GM23338 (cell line): Measurements from ENCODE around the gene MARCHF2.

Experiments
- CREB1 ChIP-seq: fragments of 250-450 bp; sonication (Bioruptor Pico); IDR thresholded peaks from 2 replicates; pipeline ENCODE4 v1.5.0; 2020; ENCODE audit warnings: low read depth, mild to moderate bottlenecking, moderate library complexity
- EZH2phosphoT487 ChIP-seq: fragments of 200-600 bp; sonication (generic); IDR thresholded peaks from one replicate; pipeline ENCODE4 v1.8.1; 2018; ENCODE audit warnings: antibody characterized with exemption; ENCODE audit not compliant: unreplicated experiment
- JUNB ChIP-seq: IDR thresholded peaks from one replicate; pipeline ENCODE4 v1.6.1; 2016; ENCODE audit warnings: antibody characterized with exemption; ENCODE audit not compliant: unreplicated experiment
- ZNF331 ChIP-seq: fragments of 250-450 bp; sonication (Bioruptor Pico); IDR thresholded peaks from 2 replicates; pipeline ENCODE4 v1.5.0; 2020; ENCODE audit warnings: low read depth, mild to moderate bottlenecking, moderate library complexity
- TF ChIP-seq, protein P1 (sequence below), 2 experiments: fragments of 200-600 bp in 1 of 2; sonication (generic) in 1 of 2; conservative IDR thresholded peaks; 2 replicates each; pipeline versions ENCODE4 v1.5.1 to v1.6.1; 2016 to 2017; ENCODE audit warnings: antibody characterized with exemption in 2 of 2, low read depth in 2 of 2, mild to moderate bottlenecking in 2 of 2, moderate library complexity in 1 of 2
- TF ChIP-seq, protein P2 (sequence below): IDR thresholded peaks from one replicate; pipeline ENCODE4 v1.6.1; 2018; ENCODE audit warnings: antibody characterized with exemption; ENCODE audit not compliant: unreplicated experiment
- TF ChIP-seq, protein P3 (sequence below): IDR thresholded peaks from 2 replicates; pipeline ENCODE4 v1.6.1; 2016; ENCODE audit warnings: antibody characterized with exemption

DNA sequence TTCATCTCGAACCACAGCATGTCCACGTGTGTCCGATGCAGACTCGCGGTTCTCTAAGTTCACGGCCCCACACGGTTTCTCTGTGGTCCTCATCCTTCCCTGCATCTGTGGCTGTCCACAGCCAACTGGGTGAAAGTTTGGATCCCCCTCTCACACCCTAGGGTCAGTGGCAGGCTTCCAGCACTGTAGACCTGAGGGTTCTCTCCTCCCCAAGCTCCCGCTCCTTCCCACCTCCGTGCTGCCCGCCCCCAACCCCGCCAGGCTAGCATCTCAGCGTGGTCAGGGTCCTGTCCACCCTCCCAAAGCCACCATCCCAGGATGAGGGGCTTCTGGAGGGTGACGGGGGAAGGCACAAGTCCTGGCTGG is 46.2 kb upstream of the MARCHF2 start:
- TF ChIP-seq, protein P1, sequence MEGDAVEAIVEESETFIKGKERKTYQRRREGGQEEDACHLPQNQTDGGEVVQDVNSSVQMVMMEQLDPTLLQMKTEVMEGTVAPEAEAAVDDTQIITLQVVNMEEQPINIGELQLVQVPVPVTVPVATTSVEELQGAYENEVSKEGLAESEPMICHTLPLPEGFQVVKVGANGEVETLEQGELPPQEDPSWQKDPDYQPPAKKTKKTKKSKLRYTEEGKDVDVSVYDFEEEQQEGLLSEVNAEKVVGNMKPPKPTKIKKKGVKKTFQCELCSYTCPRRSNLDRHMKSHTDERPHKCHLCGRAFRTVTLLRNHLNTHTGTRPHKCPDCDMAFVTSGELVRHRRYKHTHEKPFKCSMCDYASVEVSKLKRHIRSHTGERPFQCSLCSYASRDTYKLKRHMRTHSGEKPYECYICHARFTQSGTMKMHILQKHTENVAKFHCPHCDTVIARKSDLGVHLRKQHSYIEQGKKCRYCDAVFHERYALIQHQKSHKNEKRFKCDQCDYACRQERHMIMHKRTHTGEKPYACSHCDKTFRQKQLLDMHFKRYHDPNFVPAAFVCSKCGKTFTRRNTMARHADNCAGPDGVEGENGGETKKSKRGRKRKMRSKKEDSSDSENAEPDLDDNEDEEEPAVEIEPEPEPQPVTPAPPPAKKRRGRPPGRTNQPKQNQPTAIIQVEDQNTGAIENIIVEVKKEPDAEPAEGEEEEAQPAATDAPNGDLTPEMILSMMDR (conservative IDR thresholded peaks at IDR 0.05; ENCODE audit: low read depth in 2 of 2) = no peak
- TF ChIP-seq ZNF331 = no peak
- TF ChIP-seq, protein P2, sequence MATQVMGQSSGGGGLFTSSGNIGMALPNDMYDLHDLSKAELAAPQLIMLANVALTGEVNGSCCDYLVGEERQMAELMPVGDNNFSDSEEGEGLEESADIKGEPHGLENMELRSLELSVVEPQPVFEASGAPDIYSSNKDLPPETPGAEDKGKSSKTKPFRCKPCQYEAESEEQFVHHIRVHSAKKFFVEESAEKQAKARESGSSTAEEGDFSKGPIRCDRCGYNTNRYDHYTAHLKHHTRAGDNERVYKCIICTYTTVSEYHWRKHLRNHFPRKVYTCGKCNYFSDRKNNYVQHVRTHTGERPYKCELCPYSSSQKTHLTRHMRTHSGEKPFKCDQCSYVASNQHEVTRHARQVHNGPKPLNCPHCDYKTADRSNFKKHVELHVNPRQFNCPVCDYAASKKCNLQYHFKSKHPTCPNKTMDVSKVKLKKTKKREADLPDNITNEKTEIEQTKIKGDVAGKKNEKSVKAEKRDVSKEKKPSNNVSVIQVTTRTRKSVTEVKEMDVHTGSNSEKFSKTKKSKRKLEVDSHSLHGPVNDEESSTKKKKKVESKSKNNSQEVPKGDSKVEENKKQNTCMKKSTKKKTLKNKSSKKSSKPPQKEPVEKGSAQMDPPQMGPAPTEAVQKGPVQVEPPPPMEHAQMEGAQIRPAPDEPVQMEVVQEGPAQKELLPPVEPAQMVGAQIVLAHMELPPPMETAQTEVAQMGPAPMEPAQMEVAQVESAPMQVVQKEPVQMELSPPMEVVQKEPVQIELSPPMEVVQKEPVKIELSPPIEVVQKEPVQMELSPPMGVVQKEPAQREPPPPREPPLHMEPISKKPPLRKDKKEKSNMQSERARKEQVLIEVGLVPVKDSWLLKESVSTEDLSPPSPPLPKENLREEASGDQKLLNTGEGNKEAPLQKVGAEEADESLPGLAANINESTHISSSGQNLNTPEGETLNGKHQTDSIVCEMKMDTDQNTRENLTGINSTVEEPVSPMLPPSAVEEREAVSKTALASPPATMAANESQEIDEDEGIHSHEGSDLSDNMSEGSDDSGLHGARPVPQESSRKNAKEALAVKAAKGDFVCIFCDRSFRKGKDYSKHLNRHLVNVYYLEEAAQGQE = no peak
- TF ChIP-seq, protein P3, sequence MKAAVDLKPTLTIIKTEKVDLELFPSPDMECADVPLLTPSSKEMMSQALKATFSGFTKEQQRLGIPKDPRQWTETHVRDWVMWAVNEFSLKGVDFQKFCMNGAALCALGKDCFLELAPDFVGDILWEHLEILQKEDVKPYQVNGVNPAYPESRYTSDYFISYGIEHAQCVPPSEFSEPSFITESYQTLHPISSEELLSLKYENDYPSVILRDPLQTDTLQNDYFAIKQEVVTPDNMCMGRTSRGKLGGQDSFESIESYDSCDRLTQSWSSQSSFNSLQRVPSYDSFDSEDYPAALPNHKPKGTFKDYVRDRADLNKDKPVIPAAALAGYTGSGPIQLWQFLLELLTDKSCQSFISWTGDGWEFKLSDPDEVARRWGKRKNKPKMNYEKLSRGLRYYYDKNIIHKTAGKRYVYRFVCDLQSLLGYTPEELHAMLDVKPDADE = no peak
- TF ChIP-seq EZH2phosphoT487 = no peak
- TF ChIP-seq JUNB = no peak
- no peak for TF ChIP-seq CREB1 (CRISPR knock-in tag)
